Cerebellar nuclear complex (tissue), 1 donor: ENCODE measurements around the gene DBF4B.
"Not testable (repeated sequence)": the region's sequence is repeated elsewhere in the genome, so short reads cannot be mapped to it uniquely, and the experiment has no call there.

Source experiments
- DNase-seq, 2 experiments: peaks; one replicate each; lab custom pipeline; 2025; lab: John Stamatoyannopoulos, UW

DBF4B gene

DNA sequence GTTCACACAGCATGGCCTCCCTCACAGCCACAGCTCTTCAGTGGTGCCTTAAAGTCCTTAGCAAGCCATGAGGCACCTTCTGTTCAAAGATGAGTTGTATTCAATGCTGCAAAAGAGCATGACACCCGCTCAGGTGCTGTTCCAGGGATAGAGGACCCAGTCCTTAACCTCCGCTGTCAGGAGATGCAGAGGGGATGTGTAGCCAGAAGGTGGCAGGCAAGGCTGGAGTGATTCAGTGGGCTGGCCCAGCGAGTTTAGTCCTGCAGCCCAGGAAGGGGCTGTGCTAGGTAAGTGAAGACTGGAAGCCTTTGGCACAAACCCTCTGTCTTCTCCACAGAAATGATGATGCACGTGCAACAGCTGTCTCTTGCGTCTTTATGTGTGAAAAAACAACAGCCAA is 25.3 kb downstream of the DBF4B start:
- DNase-seq = peak in 1 of 2 experiments; percentile 31

- no peak for DNase-seq
These were observed 25.8 kb downstream of the DBF4B start for GRCh38 chr17:44734272-44734671.

GRCh38 chr17:44736551-44737240 is 28.2 kb downstream of the DBF4B start:
- peak in 1 of 2 experiments; percentile 62 for DNase-seq

GRCh38 chr17:44738214-44738906 is 29.9 kb downstream of the DBF4B start:
- DNase-seq = no peak

GRCh38 chr17:44741316-44741715 is 32.9 kb downstream of the DBF4B start:
- no peak for DNase-seq

GRCh38 chr17:44745301-44745700 is 36.8 kb downstream of the DBF4B start:
- no peak for DNase-seq

GRCh38 chr17:44745738-44746137 is 37.3 kb downstream of the DBF4B start:
- DNase-seq = not testable (repeated sequence)

GRCh38 chr17:44747566-44747965 is 39.1 kb downstream of the DBF4B start:
- no peak for DNase-seq

- no peak for DNase-seq
These were observed 40.9 kb downstream of the DBF4B start for GRCh38 chr17:44749076-44749979.

DNA sequence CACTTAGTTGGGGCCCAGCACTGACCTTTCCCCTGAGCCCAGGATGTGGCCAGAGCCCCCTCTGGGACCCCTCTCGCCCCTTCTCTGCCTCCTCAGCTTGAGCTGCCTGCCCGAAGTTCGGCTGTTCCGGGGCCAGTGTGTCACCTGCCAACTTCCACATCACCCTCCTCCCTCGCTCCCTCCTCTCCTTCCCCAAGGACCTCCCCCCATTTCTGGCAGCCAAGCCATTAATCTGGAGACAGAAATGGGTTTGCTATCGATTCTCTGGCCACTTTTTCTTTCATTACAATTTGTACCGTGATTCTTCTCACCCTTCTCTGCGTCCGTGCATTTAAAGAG is 41.5 kb downstream of the DBF4B start:
- no peak for DNase-seq

GRCh38 chr17:44751331-44751730 is 42.9 kb downstream of the DBF4B start:
- no peak for DNase-seq

DNA sequence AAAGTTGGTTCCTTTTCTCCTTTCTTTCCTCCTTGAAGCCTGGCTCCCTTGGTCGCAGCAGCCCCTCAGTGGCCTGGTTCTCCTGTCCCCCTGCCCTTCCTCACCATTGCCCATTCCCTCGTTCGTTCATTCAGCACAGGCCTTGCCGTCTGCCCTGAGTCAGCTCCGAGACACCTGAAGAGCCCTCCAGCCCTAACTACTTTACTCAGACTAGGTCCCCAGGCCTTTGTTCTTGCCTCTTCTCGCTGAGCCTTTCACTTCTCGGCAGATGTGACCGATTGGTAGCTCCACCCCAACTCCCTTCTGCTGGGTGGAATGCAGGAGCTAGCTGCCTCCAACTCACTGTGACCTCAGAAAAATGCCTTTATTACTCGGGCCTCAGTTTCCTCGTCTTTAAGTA is 43.3 kb downstream of the DBF4B start:
- DNase-seq = no peak

DNA sequence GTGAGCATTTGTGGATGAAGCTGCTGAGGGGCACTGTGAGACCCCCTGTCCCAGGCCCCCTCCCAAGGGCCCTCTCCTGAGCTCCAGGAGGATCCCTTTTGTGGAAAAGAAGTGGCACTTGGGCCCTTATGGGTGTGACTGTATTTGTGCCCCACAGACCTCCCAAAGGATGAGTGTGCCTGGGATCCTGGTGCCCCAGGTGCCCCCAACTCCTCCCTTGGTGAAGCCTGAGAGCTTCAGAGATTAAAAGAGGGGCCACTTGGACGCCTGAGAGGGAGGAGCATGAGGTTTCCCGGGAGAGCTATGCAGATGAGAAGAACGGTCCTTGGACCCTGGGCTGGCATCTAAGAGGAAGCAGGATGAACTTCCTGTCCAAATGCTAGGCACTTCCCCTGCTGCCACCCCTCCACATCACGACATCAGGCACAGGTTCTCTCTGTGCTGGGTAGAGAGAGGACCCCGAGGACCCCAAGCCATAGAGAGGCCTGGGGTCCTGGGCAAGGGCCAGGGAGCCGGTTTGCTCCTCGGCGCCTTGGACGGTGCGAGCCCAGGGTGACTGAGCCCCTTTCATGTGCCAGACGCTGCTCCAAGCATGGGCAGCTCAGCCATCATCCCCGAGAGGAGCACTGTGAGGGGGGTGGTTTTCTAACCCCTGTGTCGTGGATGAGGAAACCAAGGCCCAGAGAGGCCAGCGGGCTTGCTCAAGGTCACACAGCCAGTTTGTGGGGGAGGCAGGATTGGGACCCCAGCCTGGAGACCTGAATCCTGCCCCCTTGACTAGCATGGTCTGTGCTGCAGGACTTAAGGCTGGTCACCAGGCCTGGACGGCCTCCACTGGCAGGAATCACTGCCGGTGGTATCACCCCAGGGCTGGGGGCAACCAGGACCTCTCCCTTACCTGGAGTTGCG is 44.7 kb downstream of the DBF4B start:
- DNase-seq = no peak

- DNase-seq = no peak
These were observed 45.8 kb downstream of the DBF4B start for GRCh38 chr17:44754276-44754675.

- DNase-seq = not testable (repeated sequence)
These were observed 46.7 kb downstream of the DBF4B start for GRCh38 chr17:44755180-44755579.

DNA sequence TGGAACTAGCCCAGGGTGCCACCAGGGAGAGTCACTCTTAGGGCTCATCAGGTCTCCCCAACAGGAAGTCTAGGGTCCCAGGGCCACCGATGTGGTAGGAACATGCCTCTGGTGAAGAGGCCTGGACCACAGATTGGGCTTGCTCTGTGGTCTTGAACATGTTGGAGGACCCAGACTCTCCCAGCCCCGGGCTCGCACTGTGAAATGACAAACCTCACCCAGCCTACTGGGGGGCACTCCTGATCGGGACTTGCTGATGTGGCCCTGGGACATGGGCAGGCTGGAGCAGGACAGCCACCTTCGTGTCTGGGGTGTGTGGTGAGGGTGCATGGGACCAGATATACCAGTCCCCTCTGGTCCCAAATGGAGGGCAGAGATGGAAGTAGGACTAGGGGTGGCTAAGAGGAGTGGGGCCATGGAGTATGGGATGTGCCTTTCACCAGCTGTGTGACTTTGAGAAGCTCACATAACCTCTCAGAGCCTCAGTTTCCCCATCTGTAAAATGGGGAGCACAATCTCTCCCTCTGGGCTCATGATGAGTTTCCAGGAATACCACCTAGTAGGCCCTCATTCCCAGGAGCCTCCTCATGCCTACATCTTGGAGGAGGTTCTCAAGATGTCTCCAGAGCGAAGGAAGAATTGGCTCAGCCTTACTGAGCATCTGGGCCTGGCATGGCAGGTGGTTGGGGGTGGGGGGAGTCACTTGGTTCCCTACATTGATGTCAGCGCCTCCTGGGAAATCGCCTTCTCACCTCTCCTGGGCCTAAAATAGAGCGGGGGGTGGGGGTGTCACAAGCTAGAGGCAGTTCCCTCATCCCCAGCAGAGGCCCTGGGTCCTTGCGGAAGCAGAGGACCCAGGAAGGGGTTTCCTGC is 48.8 kb downstream of the DBF4B start:
- DNase-seq = no peak

GRCh38 chr17:44757918-44758413 is 49.5 kb downstream of the DBF4B start:
- DNase-seq = no peak

GRCh38 chr17:44758414-44759085 is 50.1 kb downstream of the DBF4B start, which contains the start of gene ADAM11:
TSS of gene ADAM11 (plus strand) at chr17:44758988. CDS start at chr17:44759200, 212 bp downstream.
- no peak for DNase-seq

DNA sequence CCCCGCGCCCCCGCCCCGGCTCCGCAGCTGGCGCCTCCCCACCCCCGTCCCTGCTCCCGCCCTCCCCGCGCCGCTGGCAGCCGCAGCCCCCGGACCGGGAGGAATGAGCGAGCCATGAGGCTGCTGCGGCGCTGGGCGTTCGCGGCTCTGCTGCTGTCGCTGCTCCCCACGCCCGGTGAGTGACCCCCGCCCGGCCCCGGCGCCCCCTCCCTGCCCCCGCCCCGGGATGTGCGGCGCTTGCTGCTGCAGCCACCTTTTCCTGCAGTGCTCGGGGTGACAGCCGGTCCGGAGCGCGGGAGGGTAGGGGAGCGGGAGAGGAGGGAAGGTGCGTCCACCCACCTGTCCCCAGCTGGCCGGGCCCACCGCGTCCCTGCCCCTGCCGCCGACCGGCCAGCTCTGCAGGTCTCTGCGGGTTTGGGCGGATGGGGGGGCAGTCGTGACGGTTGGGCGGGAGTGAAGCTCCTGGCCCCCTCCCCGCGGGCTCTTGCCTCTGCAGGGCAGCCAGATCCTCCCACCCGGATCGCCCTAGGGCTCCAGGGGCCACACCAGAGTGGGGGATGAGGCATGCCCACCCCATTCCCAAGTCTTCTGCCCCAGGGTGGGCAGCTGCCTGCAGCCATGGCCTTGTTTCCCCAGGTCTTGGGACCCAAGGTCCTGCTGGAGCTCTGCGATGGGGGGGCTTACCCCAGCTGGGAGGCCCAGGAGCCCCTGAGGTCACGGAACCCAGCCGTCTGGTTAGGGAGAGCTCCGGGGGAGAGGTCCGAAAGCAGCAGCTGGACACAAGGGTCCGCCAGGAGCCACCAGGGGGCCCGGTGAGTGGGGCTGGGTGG is 50.8 kb downstream of the DBF4B start:
- DNase-seq = no peak
